Measurements from ENCODE around the gene MIDN. TPM values are rescaled to one million over a fixed set of nuclear protein-coding genes. Genes with fewer than 3 reads are reported as not detected.

MIDN gene
- total RNA-seq, 2 experiments from 2014 or later, result 75.2 to 80.7 TPM

DNA sequence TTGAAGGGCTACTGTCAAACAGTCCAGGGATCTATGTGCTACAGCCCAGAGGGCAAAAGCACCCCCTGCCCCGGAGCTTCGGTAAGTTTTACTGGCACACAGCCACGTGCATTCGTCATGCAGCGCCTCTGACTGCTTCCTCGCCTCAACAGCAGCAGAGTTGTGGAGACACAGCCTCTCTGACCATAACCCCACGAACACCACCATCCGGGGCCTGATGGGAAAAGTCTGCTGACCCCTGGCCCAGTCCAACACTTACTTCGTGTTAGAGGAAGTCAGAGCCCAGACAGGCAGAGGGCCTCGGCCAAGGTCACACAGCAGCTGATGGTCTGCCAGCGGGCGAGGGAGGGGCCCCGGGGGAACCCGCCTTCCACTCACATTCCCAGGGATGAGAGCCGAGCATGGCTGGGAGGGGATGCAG, 15.7 kb upstream of the MIDN start:
- no peak overlapping the region for H3K4me3 Mint-ChIP-seq
- DNase-seq (no peak), ATAC-seq (ENCODE audit: low read depth) (no peak)
- POLR2A ChIA-PET, result interaction anchor here (0.6 kb wide), 1 partner anchor 56 kb away, joined by 3 read pairs; no protein-coding TSS in a partner anchor
- H3K27ac Mint-ChIP-seq, result no peak overlapping the region
- peaks cover 4% of the 10 kb centered on the region for H3K27me3 Mint-ChIP-seq
- no peaks in the 10 kb centered on the region for H3K9me3 Mint-ChIP-seq
- H3K4me1 Mint-ChIP-seq, result no peaks in the 10 kb centered on the region
- peaks cover 2% of the 10 kb centered on the region for H3K36me3 Mint-ChIP-seq

- DNase-seq (no peak), ATAC-seq (ENCODE audit: low read depth) (no peak)
- Mint-ChIP-seq H3K27ac (no peak overlapping the region), H3K4me3 (no peak overlapping the region), H3K36me3 (peaks cover under 1% of the 10 kb centered on the region), H3K9me3 (no peaks in the 10 kb centered on the region), H3K4me1 (no peaks in the 10 kb centered on the region), H3K27me3 (peaks cover 5% of the 10 kb centered on the region)
- POLR2A ChIA-PET, result no interaction called here
These were observed 15.2 kb upstream of the MIDN start for GRCh38 chr19:1233115-1233667.

GRCh38 chr19:1234051-1234954, 14.1 kb upstream of the MIDN start:
- POLR2A ChIA-PET, result no interaction called here
- no peak for ATAC-seq (ENCODE audit: low read depth)
- Mint-ChIP-seq H3K27me3 (peaks cover 16% of the 10 kb centered on the region), H3K36me3 (no peaks in the 10 kb centered on the region), H3K27ac (no peak overlapping the region), H3K4me3 (no peak overlapping the region), H3K4me1 (peaks cover 7% of the 10 kb centered on the region), H3K9me3 (no peaks in the 10 kb centered on the region)
- no peak for DNase-seq

DNA sequence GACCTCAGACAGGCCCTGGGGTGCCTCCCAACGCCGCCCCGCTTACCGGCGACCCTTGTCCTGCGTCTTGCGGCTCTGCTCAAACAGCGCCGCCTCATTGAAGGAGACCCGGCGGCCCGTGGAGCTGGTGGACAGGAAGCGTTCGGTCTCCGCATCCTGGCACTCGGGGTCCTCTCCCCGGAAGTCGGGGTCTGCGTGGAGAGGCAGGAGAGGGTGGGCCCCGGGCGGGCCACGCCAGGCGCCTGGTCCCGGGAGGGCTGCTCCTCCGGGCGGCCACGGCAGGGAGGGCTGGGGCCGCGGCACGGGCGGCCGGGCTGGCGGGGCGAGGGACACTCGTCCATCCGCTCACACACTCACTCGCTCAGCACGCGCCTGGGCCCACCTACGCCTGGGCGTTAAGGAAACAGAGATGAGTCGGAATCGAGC, 13.4 kb upstream of the MIDN start:
- POLR2A ChIA-PET, result no interaction called here
- Mint-ChIP-seq H3K4me3 (no peak overlapping the region), H3K4me1 (peaks cover 9% of the 10 kb centered on the region), H3K36me3 (no peaks in the 10 kb centered on the region), H3K9me3 (no peaks in the 10 kb centered on the region), H3K27me3 (peaks cover 18% of the 10 kb centered on the region), H3K27ac (no peak overlapping the region)
- ATAC-seq (ENCODE audit: low read depth) (no peak), DNase-seq (no peak)

- H3K27ac Mint-ChIP-seq, result no peak overlapping the region
- DNase-seq, result no peak
- peaks cover 18% of the 10 kb centered on the region for H3K27me3 Mint-ChIP-seq
- no peaks in the 10 kb centered on the region for H3K36me3 Mint-ChIP-seq
- peak overlapping the region; percentile 54 for H3K4me3 Mint-ChIP-seq
- no peaks in the 10 kb centered on the region for H3K9me3 Mint-ChIP-seq
- H3K4me1 Mint-ChIP-seq, result peaks cover 11% of the 10 kb centered on the region
- no peak for ATAC-seq (ENCODE audit: low read depth)
- POLR2A ChIA-PET, result interaction anchor here (1.0 to 1.6 kb wide), 2 partner anchors 22 to 34 kb away, joined by 3 read pairs; no protein-coding TSS in a partner anchor
These were observed 12.5 kb upstream of the MIDN start for GRCh38 chr19:1235625-1236538.

GRCh38 chr19:1236576-1236975, 11.8 kb upstream of the MIDN start:
- Mint-ChIP-seq H3K27me3 (peaks cover 18% of the 10 kb centered on the region), H3K9me3 (no peaks in the 10 kb centered on the region), H3K4me3 (peak overlapping the region; percentile 54), H3K4me1 (peaks cover 15% of the 10 kb centered on the region), H3K36me3 (no peaks in the 10 kb centered on the region), H3K27ac (no peak overlapping the region)
- no peak for DNase-seq
- ATAC-seq (ENCODE audit: low read depth), result no peak
- POLR2A ChIA-PET, result interaction anchor here (1.0 to 1.6 kb wide), 2 partner anchors 22 to 33 kb away, joined by 3 read pairs; no protein-coding TSS in a partner anchor

GRCh38 chr19:1237027-1237659, 11.2 kb upstream of the MIDN start:
- DNase-seq (no peak), ATAC-seq (ENCODE audit: low read depth) (no peak)
- peaks cover 15% of the 10 kb centered on the region for H3K4me1 Mint-ChIP-seq
- H3K4me3 Mint-ChIP-seq, result peak overlapping the region; percentile 57
- no peaks in the 10 kb centered on the region for H3K9me3 Mint-ChIP-seq
- H3K27me3 Mint-ChIP-seq, result peaks cover 18% of the 10 kb centered on the region
- POLR2A ChIA-PET, result interaction anchor here (1.0 to 1.6 kb wide), 2 partner anchors 23 to 32 kb away, joined by 3 read pairs; no protein-coding TSS in a partner anchor
- H3K36me3 Mint-ChIP-seq, result no peaks in the 10 kb centered on the region
- no peak overlapping the region for H3K27ac Mint-ChIP-seq

DNA sequence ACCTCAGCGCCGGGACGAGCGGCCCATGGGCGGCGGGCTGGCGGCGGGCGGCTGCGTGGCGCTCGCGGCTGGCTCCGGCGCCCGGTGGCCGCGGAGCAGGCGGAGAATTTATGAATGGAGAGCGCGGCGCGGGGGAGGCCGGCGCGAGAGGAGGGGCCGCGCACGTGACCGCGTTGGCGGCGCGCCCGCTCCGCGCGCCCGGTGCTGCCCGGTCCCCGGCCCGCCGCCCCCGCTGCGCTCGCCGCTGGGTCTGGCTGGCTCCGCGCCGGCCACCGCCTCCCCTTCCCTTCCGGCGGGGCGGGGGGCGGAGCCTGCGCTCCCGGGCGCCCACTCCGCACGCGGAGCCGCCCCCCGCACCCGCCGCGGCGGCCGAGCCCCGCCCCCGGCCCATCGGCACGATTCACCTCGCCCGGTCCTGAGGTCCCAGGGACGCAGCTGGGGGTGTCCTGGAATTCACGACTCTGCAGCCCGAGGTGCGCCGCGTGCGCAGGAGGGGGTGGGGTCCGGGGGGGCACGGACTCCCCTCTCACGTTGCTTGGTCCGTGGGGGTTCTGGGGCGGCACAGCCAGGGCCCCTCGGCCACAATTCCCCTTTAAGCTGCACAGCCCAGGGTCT, 10.5 kb upstream of the MIDN start, which contains the start of gene CBARP:
Gene CBARP (minus strand): TSS at position 252 of the 615 bp plus-strand sequence. CDS start 1,905 bp downstream, outside the sequence.
- Mint-ChIP-seq H3K4me1 (peaks cover 15% of the 10 kb centered on the region), H3K36me3 (no peaks in the 10 kb centered on the region), H3K27ac (peak within 1 kb of the TSS; percentile 51), H3K9me3 (no peaks in the 10 kb centered on the region), H3K27me3 (peaks cover 18% of the 10 kb centered on the region), H3K4me3 (peak within 1 kb of the TSS; percentile 74)
- POLR2A ChIA-PET, result interaction anchor here (0.8 to 1.2 kb wide), 2 partner anchors 37 to 114 kb away, joined by 3 read pairs; partner anchors contain the start of gene FAM174C
- no peak for ATAC-seq (ENCODE audit: low read depth)
- DNase-seq, result peak; percentile 57

GRCh38 chr19:1238369-1239303, 9.7 kb upstream of the MIDN start:
- POLR2A ChIA-PET, result interaction anchor here (0.8 to 1.2 kb wide), 2 partner anchors 37 to 115 kb away, joined by 3 read pairs; partner anchors contain the start of gene FAM174C

DNA sequence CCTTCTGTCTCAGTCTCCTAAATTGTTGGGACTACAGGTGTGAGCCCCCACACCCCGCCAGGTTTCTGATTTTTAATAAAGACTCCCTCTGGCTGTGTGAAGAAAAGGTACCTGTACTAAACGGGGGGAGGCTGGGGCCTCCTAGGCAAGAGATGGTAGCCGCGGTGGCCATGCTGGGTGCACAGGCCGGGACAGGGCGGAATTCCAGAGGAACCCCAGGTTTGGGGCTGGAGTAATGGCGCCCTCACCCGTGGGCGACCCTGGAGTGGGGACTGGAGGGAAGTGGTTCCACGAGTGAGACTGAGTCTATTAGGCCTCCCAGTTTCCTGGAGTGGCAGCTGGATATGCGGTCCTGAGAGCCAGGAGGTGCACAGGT, 9.0 kb upstream of the MIDN start:
- H3K27ac Mint-ChIP-seq, result peak overlapping the region; percentile 24
- ATAC-seq (ENCODE audit: low read depth), result no peak
- no peak for DNase-seq
- peaks cover 22% of the 10 kb centered on the region for H3K4me1 Mint-ChIP-seq
- peaks cover 18% of the 10 kb centered on the region for H3K27me3 Mint-ChIP-seq
- POLR2A ChIA-PET, result interaction anchor here (1.2 kb wide), 1 partner anchor 36 kb away, joined by 3 read pairs; the partner anchor contains the start of gene FAM174C
- H3K9me3 Mint-ChIP-seq, result no peaks in the 10 kb centered on the region
- H3K36me3 Mint-ChIP-seq, result no peaks in the 10 kb centered on the region
- peak overlapping the region; percentile 39 for H3K4me3 Mint-ChIP-seq

More at GRCh38 chr19:1238369-1239303, 9.7 kb upstream of the MIDN start:
- Mint-ChIP-seq H3K4me1 (peaks cover 22% of the 10 kb centered on the region), H3K4me3 (peak overlapping the region; percentile 74), H3K36me3 (no peaks in the 10 kb centered on the region), H3K27ac (peak overlapping the region; percentile 51), H3K9me3 (no peaks in the 10 kb centered on the region), H3K27me3 (peaks cover 18% of the 10 kb centered on the region)
- no peak for DNase-seq
- ATAC-seq (ENCODE audit: low read depth), result no peak
